GM18909 (cell line): ENCODE measurements around the gene FAM111B.
"Not testable (repeated sequence)": the region's sequence is repeated elsewhere in the genome, so short reads cannot be mapped to it uniquely, and the experiment has no call there.

Experiments
- ATAC-seq: cut with Tn5 transposase; IDR thresholded peaks from one replicate; pipeline ENCODE4 v1.9.1; 2021; ENCODE audit warnings: mild to moderate bottlenecking; ENCODE audit not compliant: unreplicated experiment, poor library complexity

FAM111B gene

GRCh38 chr11:59106363-59107336, at the start of gene FAM111B:
FAM111B (plus strand) TSS chr11:59107237; CDS start chr11:59109626, 2,389 bp downstream.
- ATAC-seq: peak; percentile 70

- peak; percentile 89 for ATAC-seq
Measured at GRCh38 chr11:59058120-59059033, 48.7 kb upstream of the FAM111B start.

DNA sequence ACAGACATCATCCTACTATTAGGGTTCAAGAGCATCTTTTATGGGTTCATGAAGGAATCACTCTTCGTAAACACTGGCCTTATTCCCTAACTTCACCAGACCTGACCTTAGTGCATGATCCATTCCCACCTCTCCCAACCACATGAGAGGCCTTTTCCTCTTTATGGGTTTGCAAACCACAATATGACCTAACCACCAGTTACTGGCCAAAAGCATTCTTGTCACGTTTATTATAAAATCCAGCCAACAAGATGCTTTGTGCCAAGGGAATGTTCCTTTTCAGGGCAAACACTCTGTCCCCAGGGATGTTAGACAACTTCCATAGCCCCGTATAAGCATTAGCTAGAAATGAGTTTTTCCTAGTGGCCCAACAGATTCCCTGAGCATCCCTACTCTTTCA, 46.9 kb upstream of the FAM111B start:
- not testable (repeated sequence) for ATAC-seq

DNA sequence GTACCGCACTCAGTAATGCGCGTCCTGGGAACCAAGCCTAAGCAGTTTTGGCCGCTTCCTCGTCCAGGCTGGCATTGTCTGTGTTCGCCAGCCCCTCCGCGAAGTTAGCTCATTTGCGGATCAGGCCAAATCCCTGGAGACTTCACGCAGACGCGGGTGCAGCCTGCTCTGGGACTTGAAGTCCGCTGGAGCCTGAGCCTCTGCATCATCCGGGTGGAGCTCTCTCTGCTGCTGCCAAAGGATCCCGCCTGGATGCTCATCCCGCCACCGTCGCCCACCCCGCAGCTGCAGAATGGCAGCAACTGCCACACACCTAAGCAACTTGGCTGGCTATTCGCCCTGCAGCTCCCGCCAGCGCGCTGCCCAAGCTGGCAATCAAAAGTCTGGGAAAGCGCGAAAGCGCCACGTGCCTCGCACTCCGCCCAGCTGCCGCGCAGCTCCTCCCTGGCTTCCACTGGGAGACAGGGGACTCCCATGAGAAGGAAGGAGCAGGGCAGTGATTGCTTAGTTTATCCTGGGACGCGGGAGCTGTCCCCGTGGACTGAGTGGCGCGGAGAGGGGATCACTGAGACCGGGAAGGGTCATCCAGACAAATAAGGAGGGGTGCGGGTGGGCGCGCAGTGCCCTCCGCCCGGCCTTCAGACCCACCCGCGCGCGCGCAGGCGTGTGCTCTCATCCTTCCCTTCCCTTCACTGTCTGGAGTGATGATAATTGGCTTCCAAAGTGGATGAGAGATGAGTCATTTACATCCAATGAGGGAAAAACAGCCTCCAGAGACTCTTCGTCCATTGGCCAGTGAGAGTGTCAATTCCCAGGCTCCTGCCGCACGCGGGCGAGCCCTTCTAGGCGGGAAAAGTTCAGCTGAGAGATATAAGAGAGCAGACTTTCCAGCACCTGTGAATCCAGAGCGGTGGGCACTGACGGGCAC, 44.2 kb upstream of the FAM111B start:
- no peak for ATAC-seq

GRCh38 chr11:59063996-59064727, 42.9 kb upstream of the FAM111B start:
- peak; percentile 65 for ATAC-seq

- no peak for ATAC-seq
Measured at GRCh38 chr11:59069087-59069486, 38.0 kb upstream of the FAM111B start.

DNA sequence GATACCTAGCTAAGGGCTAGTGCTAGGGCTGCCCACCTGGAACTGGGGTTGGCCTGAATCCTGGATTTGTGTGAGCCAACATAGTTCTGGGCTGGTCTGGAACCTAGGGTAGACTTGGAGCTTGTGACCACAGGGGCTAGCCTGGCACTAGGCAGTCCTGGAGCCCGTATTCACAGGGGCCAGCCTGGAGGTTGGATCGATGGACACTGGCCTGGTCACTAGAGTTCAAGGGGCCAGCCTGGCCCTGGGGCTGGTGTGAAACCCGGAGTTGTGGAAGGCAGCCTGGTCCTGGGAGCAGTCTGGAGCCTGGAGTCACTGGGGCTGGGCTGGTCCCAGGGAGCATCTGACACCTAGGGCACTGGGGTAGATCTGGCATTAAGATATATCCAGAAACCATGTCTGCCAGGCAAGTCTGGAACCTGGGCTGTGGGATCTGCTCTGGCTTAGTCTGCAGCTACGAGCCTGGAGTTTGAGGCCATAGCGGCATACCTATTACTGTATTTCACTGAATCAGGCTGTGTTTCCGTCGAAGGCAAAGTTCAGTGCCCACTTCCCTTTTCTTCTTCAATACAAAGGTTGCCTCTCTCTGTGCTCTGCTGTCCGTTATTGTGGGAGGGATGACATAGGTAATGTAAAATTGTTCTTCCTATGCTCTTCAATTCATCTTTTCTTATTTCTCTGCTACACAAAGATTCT, 30.0 kb upstream of the FAM111B start:
- peak; percentile 97 for ATAC-seq

DNA sequence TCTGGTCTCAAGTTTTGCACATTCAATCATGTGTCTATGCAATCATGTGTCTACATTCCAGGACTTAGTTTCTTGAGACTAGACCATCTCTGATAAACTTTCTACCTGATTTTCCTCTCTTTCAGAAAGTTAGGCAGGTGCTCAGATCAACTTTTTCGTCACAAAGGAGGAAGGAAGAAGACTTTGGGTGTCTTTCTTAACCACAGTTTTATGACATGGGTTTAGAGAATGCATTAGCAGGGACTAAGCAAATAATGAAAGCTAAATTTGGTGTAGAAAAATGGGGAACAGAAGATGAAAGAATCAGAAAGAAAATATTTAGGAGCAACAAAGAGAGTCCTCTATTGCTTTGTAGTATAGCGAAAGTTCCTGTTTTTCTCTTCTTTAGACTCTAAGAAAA, 28.6 kb upstream of the FAM111B start:
- ATAC-seq: no peak

DNA sequence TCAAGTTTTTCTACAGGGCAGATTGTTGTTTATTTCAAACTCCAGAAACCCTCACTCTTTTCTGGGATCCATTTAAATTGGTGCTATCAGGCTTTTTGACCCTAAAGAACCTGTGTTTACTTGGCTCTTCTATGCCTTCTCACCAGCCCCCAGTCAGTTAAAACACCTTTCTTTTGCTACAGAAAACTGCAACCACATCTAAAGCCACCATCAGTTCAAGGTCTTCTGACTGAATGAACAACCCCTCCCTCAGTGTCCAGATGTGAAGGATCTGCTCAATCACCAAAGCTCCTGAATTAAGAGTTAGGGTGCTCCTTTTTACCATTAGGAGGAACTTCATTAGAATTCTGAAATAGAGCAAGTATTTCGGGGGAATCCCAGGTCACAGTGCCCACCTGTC, 28.0 kb upstream of the FAM111B start:
- no peak for ATAC-seq

DNA sequence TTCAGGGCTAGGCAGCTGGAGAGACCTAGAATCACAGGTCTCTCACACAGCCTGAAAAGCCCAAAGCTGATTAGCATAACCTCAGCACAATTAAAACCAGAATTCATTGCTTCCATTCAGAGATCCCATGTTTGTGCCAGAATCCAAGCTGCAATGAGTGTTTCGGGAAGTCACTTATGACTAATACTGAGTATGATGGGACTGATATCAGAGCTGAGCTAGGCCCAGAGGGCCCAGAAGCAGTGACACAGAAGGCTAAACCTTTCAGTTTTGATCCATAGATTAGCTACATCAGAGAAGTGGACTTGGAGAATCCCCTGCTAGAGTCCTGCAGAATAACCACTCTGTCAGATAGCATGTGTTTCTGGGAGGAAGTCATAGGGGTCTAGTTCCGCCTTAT, 26.6 kb upstream of the FAM111B start:
- ATAC-seq: not testable (repeated sequence)

GRCh38 chr11:59081430-59082020, 25.5 kb upstream of the FAM111B start:
- not testable (repeated sequence) for ATAC-seq

DNA sequence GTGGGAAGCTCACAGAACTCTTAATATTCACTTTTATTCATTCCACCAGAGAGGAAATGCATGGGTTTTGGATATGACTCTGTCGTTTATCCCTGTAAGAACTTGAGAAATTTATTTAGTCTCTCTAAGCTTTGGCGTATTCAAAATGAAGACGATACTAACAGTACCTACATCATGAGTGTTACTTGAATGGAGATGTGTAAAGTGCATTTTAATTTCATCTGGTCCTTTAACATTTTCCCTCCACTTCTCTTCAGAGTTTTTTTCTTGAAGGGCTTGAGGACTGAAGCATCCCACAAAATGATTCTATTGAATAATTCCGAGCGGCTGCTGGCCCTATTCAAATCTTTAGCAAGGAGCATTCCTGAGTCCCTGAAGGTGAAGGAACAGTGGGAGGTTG, 21.0 kb upstream of the FAM111B start, which contains the start of gene GLYATL1B:
Gene GLYATL1B (plus strand): TSS at position 301 of the 400 bp plus-strand sequence. CDS start 0 bp downstream, at position 301.
- not testable (repeated sequence) for ATAC-seq

- ATAC-seq: no peak
Measured at GRCh38 chr11:59088162-59088561, 18.9 kb upstream of the FAM111B start.

- ATAC-seq: not testable (repeated sequence)
Measured at GRCh38 chr11:59093576-59093975, 13.5 kb upstream of the FAM111B start.

- ATAC-seq: peak; percentile 80
Measured at GRCh38 chr11:59095225-59095624, 11.8 kb upstream of the FAM111B start.

DNA sequence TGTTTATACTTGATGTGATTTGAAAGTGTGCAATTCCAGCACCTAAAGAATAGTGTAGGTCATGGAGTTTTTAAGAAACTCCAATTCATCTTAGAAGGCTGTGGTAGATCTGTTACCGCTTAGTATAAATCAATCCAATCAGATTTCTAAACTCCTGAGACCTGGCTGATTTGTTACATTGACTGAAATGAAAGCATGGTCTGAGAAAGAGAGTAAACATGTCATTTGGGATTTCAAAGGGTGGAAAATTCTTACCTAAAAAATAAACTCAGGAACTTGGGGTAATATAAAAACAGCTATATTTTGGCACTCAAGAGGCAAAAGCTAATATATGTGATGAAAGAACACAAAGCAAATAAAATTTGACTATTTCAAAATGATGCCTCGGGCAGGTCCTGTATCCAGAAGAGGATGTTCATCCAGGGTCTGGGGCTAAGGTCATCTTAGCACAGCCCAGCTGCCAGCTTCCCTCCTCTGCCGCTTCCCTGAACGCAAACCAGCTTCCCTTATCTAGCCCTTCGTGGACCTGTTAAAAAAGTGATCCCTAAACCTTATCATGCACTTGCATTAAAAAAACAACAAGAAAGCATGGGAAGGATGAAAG, 11.0 kb upstream of the FAM111B start:
- not testable (repeated sequence) for ATAC-seq

- no peak for ATAC-seq
Measured at GRCh38 chr11:59097113-59097708, 9.8 kb upstream of the FAM111B start.
